ENCODE data around the gene CPLX4. TPM values are rescaled to one million over a fixed set of nuclear protein-coding genes. Genes with fewer than 3 reads are reported as not detected.
"Not testable (repeated sequence)": the region's sequence is repeated elsewhere in the genome, so short reads cannot be mapped to it uniquely, and the experiment has no call there.

The CPLX4 gene
- total and polyA plus RNA-seq, 2 experiments from 2014 or later: not detected

- H3K9me2 ChIP-seq (ENCODE audit: insufficient read depth): no peaks in the 10 kb centered on the region
- H3K4me2 ChIP-seq (ENCODE audit: unreplicated experiment): no peak overlapping the region
- WGBS, 2 experiments (ENCODE audit: low coverage in 1 of 2, low lambda C conversion rate in 2 of 2, missing lambda C conversion rate in 2 of 2): 4 to 5% methylated on average over 36 to 41 of the region's 41 CpGs
- no peaks in the 10 kb centered on the region for H4K20me1 ChIP-seq (ENCODE audit: insufficient read depth)
- H3K4me3 ChIP-seq: no peak overlapping the region
- no peaks in the 10 kb centered on the region for H3K4me1 ChIP-seq (ENCODE audit: insufficient read depth)
- H3K79me2 ChIP-seq (ENCODE audit: insufficient read depth): no peaks in the 10 kb centered on the region
- in situ Hi-C loops (cut with MboI): no loop called here
- no peaks in the 10 kb centered on the region for H3K9me3 ChIP-seq (ENCODE audit: low read depth)
- TF ChIP-seq EZH2phosphoT487 (IDR thresholded peaks at IDR 0.05; ENCODE audit: insufficient read depth, low read depth) (no peak), EZH2 (IDR thresholded peaks at IDR 0.05; ENCODE audit: insufficient read depth, poor library complexity, severe bottlenecking) (no peak)
- H2AFZ ChIP-seq: no peak overlapping the region
- peaks cover 68% of the 10 kb centered on the region for H3K27me3 ChIP-seq (replicated peaks; ENCODE audit: insufficient read depth)
- no peak overlapping the region for H3K9ac ChIP-seq
- H3K36me3 ChIP-seq (ENCODE audit: low read depth): no peaks in the 10 kb centered on the region
- no peaks in the 10 kb centered on the region; the same call in 1 of the 2 replicates for H3F3A ChIP-seq (ENCODE audit: insufficient read depth)
- H3K27ac ChIP-seq: no peak overlapping the region
- DNase-seq: no peak
These were observed 53.7 kb downstream of the CPLX4 start for GRCh38 chr18:59264651-59265245.

- Histone ChIP-seq H3K79me2 (ENCODE audit: insufficient read depth) (no peaks in the 10 kb centered on the region), H2AFZ (no peak overlapping the region), H3K9ac (no peak overlapping the region), H3K4me3 (no peak overlapping the region), H4K20me1 (ENCODE audit: insufficient read depth) (no peaks in the 10 kb centered on the region), H3K9me2 (ENCODE audit: insufficient read depth) (no peaks in the 10 kb centered on the region), H3K27ac (no peak overlapping the region), H3F3A (ENCODE audit: insufficient read depth) (no peaks in the 10 kb centered on the region; the same call in 1 of the 2 replicates), H3K4me1 (ENCODE audit: insufficient read depth) (no peaks in the 10 kb centered on the region), H3K9me3 (ENCODE audit: low read depth) (no peaks in the 10 kb centered on the region), H3K27me3 (replicated peaks; ENCODE audit: insufficient read depth) (peaks cover 68% of the 10 kb centered on the region), H3K36me3 (ENCODE audit: low read depth) (no peaks in the 10 kb centered on the region), H3K4me2 (ENCODE audit: unreplicated experiment) (no peak overlapping the region)
- no peak for DNase-seq
- in situ Hi-C loops (cut with MboI): no loop called here
- TF ChIP-seq EZH2 (IDR thresholded peaks at IDR 0.05; ENCODE audit: insufficient read depth, poor library complexity, severe bottlenecking): no peak
- no peak for TF ChIP-seq EZH2phosphoT487 (IDR thresholded peaks at IDR 0.05; ENCODE audit: insufficient read depth, low read depth)
- WGBS, 2 experiments (ENCODE audit: low coverage in 1 of 2, low lambda C conversion rate in 2 of 2, missing lambda C conversion rate in 2 of 2): 18 to 22% methylated on average over 17 of the region's 17 CpGs
These were observed 54.3 kb downstream of the CPLX4 start for GRCh38 chr18:59264121-59264571.

GRCh38 chr18:59263661-59264060, 54.8 kb downstream of the CPLX4 start:
- Histone ChIP-seq H3K4me2 (ENCODE audit: unreplicated experiment) (no peak overlapping the region), H4K20me1 (ENCODE audit: insufficient read depth) (no peaks in the 10 kb centered on the region), H3K36me3 (ENCODE audit: low read depth) (no peaks in the 10 kb centered on the region), H3K4me3 (no peak overlapping the region), H3K79me2 (ENCODE audit: insufficient read depth) (no peaks in the 10 kb centered on the region), H3F3A (ENCODE audit: insufficient read depth) (no peaks in the 10 kb centered on the region; the same call in 1 of the 2 replicates), H2AFZ (no peak overlapping the region), H3K27me3 (replicated peaks; ENCODE audit: insufficient read depth) (peaks cover 65% of the 10 kb centered on the region), H3K27ac (no peak overlapping the region), H3K4me1 (ENCODE audit: insufficient read depth) (no peaks in the 10 kb centered on the region), H3K9ac (no peak overlapping the region), H3K9me3 (ENCODE audit: low read depth) (no peaks in the 10 kb centered on the region), H3K9me2 (ENCODE audit: insufficient read depth) (no peaks in the 10 kb centered on the region)
- 69 to 72% methylated on average over 16 of the region's 16 CpGs for WGBS, 2 experiments (ENCODE audit: low coverage in 1 of 2, low lambda C conversion rate in 2 of 2, missing lambda C conversion rate in 2 of 2)
- DNase-seq: no peak
- in situ Hi-C loops (cut with MboI): no loop called here
- TF ChIP-seq EZH2phosphoT487 (IDR thresholded peaks at IDR 0.05; ENCODE audit: insufficient read depth, low read depth) (no peak), EZH2 (IDR thresholded peaks at IDR 0.05; ENCODE audit: insufficient read depth, poor library complexity, severe bottlenecking) (no peak)

- H3K9ac ChIP-seq; H3K9me3 ChIP-seq (ENCODE audit: low read depth); H3K36me3 ChIP-seq (ENCODE audit: low read depth); H3K9me2 ChIP-seq (ENCODE audit: insufficient read depth); H3F3A ChIP-seq (ENCODE audit: insufficient read depth); H3K27ac ChIP-seq; H2AFZ ChIP-seq; H3K79me2 ChIP-seq (ENCODE audit: insufficient read depth); H3K4me1 ChIP-seq (ENCODE audit: insufficient read depth); H3K4me3 ChIP-seq; H3K4me2 ChIP-seq (ENCODE audit: unreplicated experiment); DNase-seq; in situ Hi-C loops (cut with MboI); H4K20me1 ChIP-seq (ENCODE audit: insufficient read depth): not testable (repeated sequence)
- WGBS, 2 experiments (ENCODE audit: low coverage in 1 of 2, low lambda C conversion rate in 2 of 2, missing lambda C conversion rate in 2 of 2): 53 to 60% methylated on average over 2 of the region's 2 CpGs
- H3K27me3 ChIP-seq (replicated peaks; ENCODE audit: insufficient read depth): peaks cover 51% of the 10 kb centered on the region
These were observed 56.2 kb downstream of the CPLX4 start for GRCh38 chr18:59262243-59262642.

GRCh38 chr18:59261842-59262241, 56.6 kb downstream of the CPLX4 start:
- H3K27me3 ChIP-seq (replicated peaks; ENCODE audit: insufficient read depth): peaks cover 47% of the 10 kb centered on the region
- H3K4me3 ChIP-seq; in situ Hi-C loops (cut with MboI); H3K4me1 ChIP-seq (ENCODE audit: insufficient read depth); H3K4me2 ChIP-seq (ENCODE audit: unreplicated experiment); H3K79me2 ChIP-seq (ENCODE audit: insufficient read depth); DNase-seq; H3K9me3 ChIP-seq (ENCODE audit: low read depth); H3F3A ChIP-seq (ENCODE audit: insufficient read depth); H3K27ac ChIP-seq; H3K36me3 ChIP-seq (ENCODE audit: low read depth); H2AFZ ChIP-seq; H4K20me1 ChIP-seq (ENCODE audit: insufficient read depth); H3K9ac ChIP-seq; H3K9me2 ChIP-seq (ENCODE audit: insufficient read depth): not testable (repeated sequence)
- 68 to 73% methylated on average over 3 of the region's 3 CpGs for WGBS, 2 experiments (ENCODE audit: low coverage in 1 of 2, low lambda C conversion rate in 2 of 2, missing lambda C conversion rate in 2 of 2)

- H3K36me3 ChIP-seq (ENCODE audit: low read depth); H3K9me3 ChIP-seq (ENCODE audit: low read depth); H3K79me2 ChIP-seq (ENCODE audit: insufficient read depth); H3K4me3 ChIP-seq; H3K9me2 ChIP-seq (ENCODE audit: insufficient read depth); in situ Hi-C loops (cut with MboI); H3K4me1 ChIP-seq (ENCODE audit: insufficient read depth); H3F3A ChIP-seq (ENCODE audit: insufficient read depth); H3K9ac ChIP-seq; H4K20me1 ChIP-seq (ENCODE audit: insufficient read depth); H3K4me2 ChIP-seq (ENCODE audit: unreplicated experiment); DNase-seq; H2AFZ ChIP-seq; H3K27ac ChIP-seq: not testable (repeated sequence)
- WGBS, 2 experiments (ENCODE audit: low coverage in 1 of 2, low lambda C conversion rate in 2 of 2, missing lambda C conversion rate in 2 of 2): 67 to 75% methylated on average over 1 to 20 of the region's 30 CpGs
- H3K27me3 ChIP-seq (replicated peaks; ENCODE audit: insufficient read depth): peaks cover 25% of the 10 kb centered on the region
These were observed 63.0 kb downstream of the CPLX4 start for GRCh38 chr18:59255491-59255890.
